ENCODE data around the gene UNC45B. TPM values are rescaled to one million over a fixed set of nuclear protein-coding genes. Genes with fewer than 3 reads are reported as not detected.

UNC45B gene
- total and polyA plus RNA-seq, 2 donors (not counting 3 experiments of a cell fraction or from before 2014, with no cell fraction given) = not detected

GRCh38 chr17:35099908-35100307, 47.7 kb upstream of the UNC45B start:
- H4K20me1 ChIP-seq (replicated peaks; ENCODE audit: control insufficient read depth, extremely low read depth, insufficient read depth, low read length) = no peaks in the 10 kb centered on the region
- ChIA-PET CTCF (interaction anchor here (1.0 kb wide), 1 partner anchor 10 kb away, joined by 3 read pairs; no protein-coding TSS in a partner anchor), POLR2A (no interaction called here)
- TF ChIP-seq POLR2A (IDR thresholded peaks at IDR 0.05; ENCODE audit: low read depth, low read length) = no peak
- no peak for TF ChIP-seq GATA2 (IDR thresholded peaks at IDR 0.05; ENCODE audit: insufficient read depth, insufficient read length, low read depth, low read length)
- TF ChIP-seq JUN (IDR thresholded peaks at IDR 0.05; ENCODE audit: borderline replicate concordance, insufficient read depth, insufficient read length, low read depth) = no peak
- TF ChIP-seq MAX (IDR thresholded peaks at IDR 0.05; ENCODE audit: insufficient read depth, insufficient read length) = no peak
- no peak for TF ChIP-seq EZH2 (IDR thresholded peaks at IDR 0.05; ENCODE audit: borderline replicate concordance, low read depth, low read length, severe bottlenecking)
- TF ChIP-seq MYC (IDR thresholded peaks at IDR 0.05; ENCODE audit: low read depth, low read length) = no peak
- TF ChIP-seq, protein P1, sequence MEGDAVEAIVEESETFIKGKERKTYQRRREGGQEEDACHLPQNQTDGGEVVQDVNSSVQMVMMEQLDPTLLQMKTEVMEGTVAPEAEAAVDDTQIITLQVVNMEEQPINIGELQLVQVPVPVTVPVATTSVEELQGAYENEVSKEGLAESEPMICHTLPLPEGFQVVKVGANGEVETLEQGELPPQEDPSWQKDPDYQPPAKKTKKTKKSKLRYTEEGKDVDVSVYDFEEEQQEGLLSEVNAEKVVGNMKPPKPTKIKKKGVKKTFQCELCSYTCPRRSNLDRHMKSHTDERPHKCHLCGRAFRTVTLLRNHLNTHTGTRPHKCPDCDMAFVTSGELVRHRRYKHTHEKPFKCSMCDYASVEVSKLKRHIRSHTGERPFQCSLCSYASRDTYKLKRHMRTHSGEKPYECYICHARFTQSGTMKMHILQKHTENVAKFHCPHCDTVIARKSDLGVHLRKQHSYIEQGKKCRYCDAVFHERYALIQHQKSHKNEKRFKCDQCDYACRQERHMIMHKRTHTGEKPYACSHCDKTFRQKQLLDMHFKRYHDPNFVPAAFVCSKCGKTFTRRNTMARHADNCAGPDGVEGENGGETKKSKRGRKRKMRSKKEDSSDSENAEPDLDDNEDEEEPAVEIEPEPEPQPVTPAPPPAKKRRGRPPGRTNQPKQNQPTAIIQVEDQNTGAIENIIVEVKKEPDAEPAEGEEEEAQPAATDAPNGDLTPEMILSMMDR (IDR thresholded peaks at IDR 0.05; ENCODE audit: extremely low read depth in 1 of 2, insufficient read depth in 1 of 2, low read depth in 1 of 2, low read length in 2 of 2) = no peak
- TF ChIP-seq POLR2AphosphoS5 (IDR thresholded peaks at IDR 0.05; ENCODE audit: insufficient read depth, low read depth, low read length) = no peak
- TF ChIP-seq FOS (IDR thresholded peaks at IDR 0.05; ENCODE audit: borderline replicate concordance, insufficient read depth, low read length) = no peak
- BruUV-seq (replicated peaks) = no TSS peak
- H3K79me2 ChIP-seq (ENCODE audit: control insufficient read depth, insufficient read depth, low read length) = no peaks in the 10 kb centered on the region
- H3K4me3 ChIP-seq (replicated peaks in 1 of 3; ENCODE audit: insufficient read depth in 1 of 3, low read depth in 1 of 3, low read length in 3 of 3) = no peak overlapping the region
- no peaks in the 10 kb centered on the region for H3K9me1 ChIP-seq (replicated peaks; ENCODE audit: control insufficient read depth, extremely low read depth, insufficient read depth, low read length)
- FAIRE-seq (no peak), DNase-seq (ENCODE audit: low read depth, low spot score) (no peak)
- dilution Hi-C loops (cut with MboI; ENCODE audit: extremely low pct_ligation_motif_present, low sequenced_read_pairs) = loop anchor here (25.0 kb wide), 1 partner anchor 113 kb away; the partner anchor contains the start of gene LIG3
- peaks cover 0 to 9% of the 10 kb centered on the region in 2 experiments for H3K36me3 ChIP-seq (ENCODE audit: control insufficient read depth in 2 of 2, extremely low read depth in 1 of 2, insufficient read depth in 2 of 2, low read length in 2 of 2)
- intact Hi-C loops (cut with micrococcal nuclease) = no loop called here
- H3K9ac ChIP-seq (replicated peaks; ENCODE audit: extremely low read depth, insufficient read depth, low read length) = no peak overlapping the region
- no peak overlapping the region for H3K27ac ChIP-seq (ENCODE audit: insufficient read depth, low read depth, low read length)
- no peaks in the 10 kb centered on the region for H3K9me3 ChIP-seq (replicated peaks; ENCODE audit: control insufficient read depth, insufficient read depth, low read length)
- no peaks in the 10 kb centered on the region for H3K4me1 ChIP-seq (ENCODE audit: control insufficient read depth, extremely low read depth, insufficient read depth, low read length)
- H3K27me3 ChIP-seq (ENCODE audit: control insufficient read depth in 2 of 2, insufficient read depth in 2 of 2, low read length in 2 of 2) = no peaks in the 10 kb centered on the region
- no peak overlapping the region for H2AFZ ChIP-seq (ENCODE audit: low read depth, low read length)
- no peak overlapping the region for H3K4me2 ChIP-seq (ENCODE audit: insufficient read depth, low read length)

Data from endothelial cell of umbilical vein (primary cell).